Neuronal stem cell (in vitro differentiated cells): Measurements from ENCODE around the gene XPO6.
A peak's percentile ranks its signal among the peaks of the same experiment; 100 is the strongest.

ENCODE experiments used
- DNase-seq: peaks from one replicate; pipeline ENCODE4 v3.0.0-alpha.2; 2013; ENCODE audit warnings: low spot score
- H2AFZ ChIP-seq: one replicate; pipeline ENCODE4 v1.6.1; 2013; ENCODE audit warnings: mild to moderate bottlenecking, low read length, inconsistent platforms
- H2AK5ac ChIP-seq: 2 replicates; pipeline ENCODE4 v1.6.1; 2013; ENCODE audit warnings: low read depth, mild to moderate bottlenecking, inconsistent platforms, low read length, moderate library complexity, mixed read lengths
- H2BK120ac ChIP-seq: 2 replicates; pipeline ENCODE4 v1.6.1; 2013; ENCODE audit warnings: low read depth, mild to moderate bottlenecking, inconsistent platforms, low read length, moderate library complexity, mixed read lengths
- H2BK12ac ChIP-seq: one replicate; pipeline ENCODE4 v1.6.1; 2013; ENCODE audit warnings: low read length, inconsistent platforms
- H2BK15ac ChIP-seq: 2 replicates; pipeline ENCODE4 v1.6.1; 2013; ENCODE audit warnings: mild to moderate bottlenecking, low read length, inconsistent platforms, mixed read lengths
- H2BK5ac ChIP-seq: one replicate; pipeline ENCODE4 v1.6.1; 2013; ENCODE audit warnings: inconsistent platforms, mild to moderate bottlenecking, low read length, moderate library complexity
- H3K14ac ChIP-seq: one replicate; pipeline ENCODE4 v1.6.1; 2013; ENCODE audit warnings: low read length, inconsistent platforms
- H3K18ac ChIP-seq: 2 replicates; pipeline ENCODE4 v1.6.1; 2013; ENCODE audit warnings: low read length, inconsistent platforms
- H3K23ac ChIP-seq: 2 replicates; pipeline ENCODE4 v1.6.1; 2013; ENCODE audit warnings: low read depth, mild to moderate bottlenecking, mixed read lengths, low read length, inconsistent platforms; ENCODE audit not compliant: poor library complexity
- H3K27ac ChIP-seq: replicated peaks from 3 replicates; pipeline ENCODE4 v1.5.1; 2013; ENCODE audit warnings: low read length, inconsistent platforms
- H3K27me3 ChIP-seq, 3 experiments: 2 replicates each; pipeline ENCODE4 v1.6.1; 2013; ENCODE audit warnings: low read length in 3 of 3, mild to moderate bottlenecking in 2 of 3, inconsistent platforms in 1 of 3, low read depth in 1 of 3, mixed read lengths in 1 of 3, moderate library complexity in 1 of 3; ENCODE audit not compliant: control insufficient read depth in 3 of 3, insufficient read depth in 3 of 3
- H3K36me3 ChIP-seq, 2 donors: replicated peaks in 1 of 2; 2 replicates each; pipeline ENCODE4 v1.6.1; 2013; ENCODE audit warnings: low read length in 2 of 2; ENCODE audit not compliant: control insufficient read depth in 2 of 2, insufficient read depth in 2 of 2
- H3K4ac ChIP-seq: 2 replicates; pipeline ENCODE4 v1.6.1; 2013; ENCODE audit warnings: inconsistent platforms, mild to moderate bottlenecking, low read length, moderate library complexity
- H3K4me1 ChIP-seq, 2 donors: 1 replicate in 1 of 2; 2 replicates in 1 of 2; pipeline ENCODE4 v1.6.1; 2013; ENCODE audit warnings: low read length in 2 of 2, low read depth in 1 of 2; ENCODE audit not compliant: control insufficient read depth in 2 of 2, insufficient read depth in 1 of 2
- H3K4me2 ChIP-seq: one replicate; pipeline ENCODE4 v1.6.1; 2013; ENCODE audit warnings: mild to moderate bottlenecking, low read length, inconsistent platforms; ENCODE audit not compliant: insufficient read depth, poor library complexity, severe bottlenecking
- H3K4me3 ChIP-seq, 2 donors: 2 replicates each; pipeline ENCODE4 v1.5.1; 2013; ENCODE audit warnings: low read length in 2 of 2, mild to moderate bottlenecking in 2 of 2, inconsistent platforms in 1 of 2, moderate library complexity in 1 of 2
- H3K79me1 ChIP-seq: one replicate; pipeline ENCODE4 v1.6.1; 2013; ENCODE audit warnings: low read depth, mild to moderate bottlenecking, inconsistent platforms, low read length, moderate library complexity
- H3K9ac ChIP-seq: one replicate; pipeline ENCODE4 v1.6.1; 2013; ENCODE audit warnings: mild to moderate bottlenecking, low read depth, low read length, inconsistent platforms; ENCODE audit not compliant: poor library complexity
- H3K9me3 ChIP-seq, 2 donors: replicated peaks in 1 of 2; 2 replicates each; pipeline versions ENCODE3 to v1.6.1; 2013; ENCODE audit warnings: low read length in 2 of 2, mild to moderate bottlenecking in 2 of 2, inconsistent platforms in 1 of 2, low read depth in 1 of 2, mixed read lengths in 1 of 2, moderate library complexity in 1 of 2; ENCODE audit not compliant: control insufficient read depth in 2 of 2, insufficient read depth in 1 of 2
- H4K8ac ChIP-seq: one replicate; pipeline ENCODE4 v1.6.1; 2013; ENCODE audit warnings: low read depth, mild to moderate bottlenecking, inconsistent platforms, low read length, moderate library complexity
- H4K91ac ChIP-seq: one replicate; pipeline ENCODE4 v1.6.1; 2013; ENCODE audit warnings: low read length, low read depth, mild to moderate bottlenecking, inconsistent platforms; ENCODE audit not compliant: poor library complexity
- WGBS, 2 donors: extraction: QIAGEN DNeasy Blood & Tissue Kit; methylation state at CpG; one replicate each; pipeline ENCODE4 v1.1.7; 2013; ENCODE audit warnings: missing lambda C conversion rate in 2 of 2, mixed read lengths in 1 of 2; ENCODE audit not compliant: insufficient read length in 2 of 2, insufficient replicate concordance in 1 of 2; ENCODE audit errors: extremely low coverage in 2 of 2; 5-methylcytosine and 5-hydroxymethylcytosine counted together

XPO6 gene

GRCh38 chr16:28110977-28111376, 100.8 kb downstream of the XPO6 start:
- no peak overlapping the region for H2BK5ac ChIP-seq
- no CpG with 5 or more reads among the region's 2 CpGs for WGBS, 2 donors
- no peak overlapping the region for H4K8ac ChIP-seq
- no peak overlapping the region for H2BK12ac ChIP-seq
- H3K4me1 ChIP-seq = peaks cover 0 to 3% of the 10 kb centered on the region in 2 donors
- no peak overlapping the region for H4K91ac ChIP-seq
- H2AFZ ChIP-seq = no peak overlapping the region
- no peak overlapping the region for H3K23ac ChIP-seq
- no peak overlapping the region for H3K14ac ChIP-seq
- no peak overlapping the region for H2BK15ac ChIP-seq
- H2BK120ac ChIP-seq = no peak overlapping the region
- H3K27ac ChIP-seq = no peak overlapping the region
- no peaks in the 10 kb centered on the region for H3K79me1 ChIP-seq
- no peak overlapping the region for H3K18ac ChIP-seq
- no peak overlapping the region for H3K4ac ChIP-seq
- no peaks in the 10 kb centered on the region for H3K27me3 ChIP-seq
- H3K36me3 ChIP-seq = peaks cover 44 to 100% of the 10 kb centered on the region in 2 donors
- no peak overlapping the region for H2AK5ac ChIP-seq
- DNase-seq = no peak
- no peak overlapping the region for H3K9ac ChIP-seq
- H3K4me3 ChIP-seq = no peak overlapping the region
- no peak overlapping the region for H3K4me2 ChIP-seq
- H3K9me3 ChIP-seq = no peaks in the 10 kb centered on the region

DNA sequence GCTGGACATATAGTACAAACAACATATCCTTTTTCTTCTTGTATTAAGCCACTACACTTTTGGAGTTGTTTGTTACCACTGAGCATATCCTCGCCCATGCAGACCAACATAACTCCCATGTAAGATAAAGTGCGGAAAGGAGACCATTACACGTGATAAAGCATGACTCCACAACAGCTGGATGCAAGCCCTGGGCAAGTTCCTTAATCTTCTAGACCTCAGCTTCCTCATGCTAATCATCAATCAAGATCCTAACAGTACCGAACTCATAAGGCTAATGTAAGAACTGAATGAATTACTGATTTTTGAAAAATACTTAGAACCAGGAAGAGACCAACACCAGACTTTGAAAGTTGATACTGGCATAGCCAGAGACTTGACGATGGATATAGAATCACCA, 101.3 kb downstream of the XPO6 start:
- no peak overlapping the region for H3K4me3 ChIP-seq
- H2BK5ac ChIP-seq = no peak overlapping the region
- no peaks in the 10 kb centered on the region for H3K9me3 ChIP-seq
- no peak overlapping the region for H3K23ac ChIP-seq
- no peak overlapping the region for H2BK120ac ChIP-seq
- H3K79me1 ChIP-seq = no peaks in the 10 kb centered on the region
- no peak overlapping the region for H3K14ac ChIP-seq
- no peak overlapping the region for H2AFZ ChIP-seq
- peaks cover 44 to 100% of the 10 kb centered on the region in 2 donors for H3K36me3 ChIP-seq
- no peak overlapping the region for H4K8ac ChIP-seq
- DNase-seq = no peak
- H3K18ac ChIP-seq = no peak overlapping the region
- H4K91ac ChIP-seq = no peak overlapping the region
- no peak overlapping the region for H2BK12ac ChIP-seq
- H3K4me1 ChIP-seq = peaks cover 0 to 3% of the 10 kb centered on the region in 2 donors
- WGBS, 2 donors = no CpG with 5 or more reads among the region's 5 CpGs
- no peaks in the 10 kb centered on the region for H3K27me3 ChIP-seq
- no peak overlapping the region for H2AK5ac ChIP-seq
- no peak overlapping the region for H3K4me2 ChIP-seq
- H2BK15ac ChIP-seq = no peak overlapping the region
- H3K4ac ChIP-seq = no peak overlapping the region
- H3K9ac ChIP-seq = no peak overlapping the region
- H3K27ac ChIP-seq = no peak overlapping the region

DNA sequence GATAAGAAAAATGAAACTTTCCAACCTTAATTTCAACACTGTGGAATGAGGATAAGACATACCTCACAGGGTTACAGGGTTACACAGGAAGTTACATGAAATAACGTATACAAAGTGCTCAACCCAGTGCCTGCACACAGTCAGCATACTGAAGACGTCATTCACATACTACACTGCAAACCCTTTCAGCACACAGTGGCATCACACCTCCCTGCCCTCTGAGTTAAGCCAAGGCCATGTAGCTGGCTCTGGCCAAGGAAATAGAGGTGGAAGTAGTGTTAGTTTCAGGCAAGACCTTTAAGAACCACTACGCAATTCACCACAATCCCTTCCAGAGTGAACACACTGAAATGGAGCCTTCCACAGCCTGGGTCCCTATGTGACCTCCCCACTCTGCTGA, 101.7 kb downstream of the XPO6 start:
- H3K27me3 ChIP-seq = no peaks in the 10 kb centered on the region
- H3K79me1 ChIP-seq = no peaks in the 10 kb centered on the region
- H3K23ac ChIP-seq = no peak overlapping the region
- no peak overlapping the region for H2BK12ac ChIP-seq
- no peak overlapping the region for H2BK15ac ChIP-seq
- no peak overlapping the region for H3K4me2 ChIP-seq
- H3K4me3 ChIP-seq = no peak overlapping the region
- no peak overlapping the region for H3K27ac ChIP-seq
- no peak overlapping the region for H2AFZ ChIP-seq
- H2AK5ac ChIP-seq = no peak overlapping the region
- no peak for DNase-seq
- H3K9ac ChIP-seq = no peak overlapping the region
- no peak overlapping the region for H4K91ac ChIP-seq
- H2BK5ac ChIP-seq = no peak overlapping the region
- H3K4me1 ChIP-seq = peaks cover 0 to 3% of the 10 kb centered on the region in 2 donors
- H3K14ac ChIP-seq = no peak overlapping the region
- no CpG with 5 or more reads among the region's 3 CpGs for WGBS, 2 donors
- no peaks in the 10 kb centered on the region for H3K9me3 ChIP-seq
- no peak overlapping the region for H3K18ac ChIP-seq
- no peak overlapping the region for H4K8ac ChIP-seq
- H2BK120ac ChIP-seq = no peak overlapping the region
- H3K36me3 ChIP-seq = peaks cover 44 to 100% of the 10 kb centered on the region in 2 donors
- H3K4ac ChIP-seq = no peak overlapping the region

DNA sequence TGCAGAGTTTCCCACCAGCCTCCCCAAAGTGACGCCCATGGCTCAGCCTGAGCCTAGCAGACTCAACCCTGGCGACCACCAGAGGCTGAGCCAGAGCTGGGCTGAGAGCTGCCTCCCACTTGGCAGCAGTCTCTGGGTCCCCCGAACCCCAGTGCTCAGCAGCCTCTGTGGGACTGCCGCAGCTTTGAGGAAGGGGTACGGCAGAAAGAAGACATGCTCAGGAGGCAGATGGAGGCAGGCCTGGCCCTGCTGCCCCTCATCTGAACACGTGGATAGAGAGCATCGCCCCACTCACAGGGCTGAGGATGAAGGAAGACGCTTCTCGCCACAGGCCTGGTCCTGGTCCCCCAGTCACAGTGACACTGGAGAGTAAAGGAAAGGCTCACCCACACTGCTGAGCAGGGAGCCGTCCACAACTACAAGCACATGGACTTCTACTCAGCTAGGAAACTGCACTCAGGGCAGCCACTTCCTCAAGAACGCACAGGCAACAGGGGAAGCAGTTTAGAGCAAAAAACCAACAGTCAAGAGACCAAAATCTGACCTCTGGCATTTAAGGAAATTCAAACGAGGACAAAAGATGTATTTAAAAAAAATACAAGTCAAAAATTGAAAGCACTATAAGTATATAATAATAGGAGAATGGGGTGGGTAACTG, 103.0 kb downstream of the XPO6 start:
- Histone ChIP-seq H2BK15ac (no peak overlapping the region), H3K14ac (no peak overlapping the region), H2BK12ac (no peak overlapping the region), H3K27me3 (no peaks in the 10 kb centered on the region), H3K36me3 (peaks cover 53 to 100% of the 10 kb centered on the region in 2 donors), H2AFZ (no peak overlapping the region), H3K27ac (no peak overlapping the region), H3K18ac (peak overlapping the region; percentile 23), H2BK120ac (no peak overlapping the region), H3K9ac (no peak overlapping the region), H4K91ac (no peak overlapping the region), H3K9me3 (no peaks in the 10 kb centered on the region), H3K79me1 (no peaks in the 10 kb centered on the region), H3K4me1 (peaks cover 0 to 3% of the 10 kb centered on the region in 2 donors), H4K8ac (no peak overlapping the region), H3K23ac (no peak overlapping the region), H2AK5ac (no peak overlapping the region), H3K4ac (no peak overlapping the region), H3K4me2 (no peak overlapping the region), H2BK5ac (no peak overlapping the region), H3K4me3 (no peak overlapping the region)
- DNase-seq = no peak
- no CpG with 5 or more reads among the region's 12 CpGs for WGBS, 2 donors
